OCI-LY3 (cell line): ENCODE measurements around the gene KLF2.
"Not testable (repeated sequence)": the region's sequence is repeated elsewhere in the genome, so short reads cannot be mapped to it uniquely, and the experiment has no call there.

Experiments
- H2AFZ ChIP-seq: fragments of 200-600, 300-600 bp; shearing (Covaris generic); 2 replicates; pipeline ENCODE4 v1.6.0; 2014; ENCODE audit warnings: antibody characterized with exemption, low read depth, low read length
- H3K27ac ChIP-seq: fragments of 200-600, 300-600 bp; sonication (generic); 2 replicates; pipeline ENCODE4 v1.5.1; 2014; ENCODE audit warnings: mild to moderate bottlenecking, low read length, moderate library complexity, mixed read lengths
- H3K27me3 ChIP-seq: fragments of 200-600, 300-600 bp; sonication (generic); 2 replicates; pipeline ENCODE4 v1.6.1; 2014; ENCODE audit warnings: low read depth, low read length, mixed read lengths
- H3K36me3 ChIP-seq: fragments of 200-600, 300-600 bp; sonication (generic); replicated peaks from 2 replicates; pipeline ENCODE3; 2014; ENCODE audit warnings: low read depth, low read length, mixed read lengths
- H3K4me1 ChIP-seq: fragments of 300-600, 200-600 bp; sonication (generic); 2 replicates; pipeline ENCODE4 v1.6.1; 2014; ENCODE audit warnings: low read length, mixed read lengths
- H3K4me2 ChIP-seq: fragments of 200-600, 300-600 bp; sonication (generic); 2 replicates; pipeline ENCODE4 v1.6.1; 2014; ENCODE audit warnings: low read length, mixed read lengths
- H3K4me3 ChIP-seq: fragments of 300-600, 200-600 bp; sonication (generic); 2 replicates; pipeline ENCODE4 v1.5.1; 2014; ENCODE audit warnings: antibody characterized with exemption, mild to moderate bottlenecking, low read length, moderate library complexity
- H3K79me2 ChIP-seq: fragments of 300-600, 200-600 bp; shearing (Covaris generic); 2 replicates; pipeline ENCODE4 v1.6.1; 2014; ENCODE audit warnings: mild to moderate bottlenecking, low read length, mixed read lengths
- H3K9ac ChIP-seq: fragments of 300-600, 200-600 bp; shearing (Covaris generic); 2 replicates; pipeline ENCODE4 v1.6.0; 2014; ENCODE audit warnings: mild to moderate bottlenecking, low read length, moderate library complexity
- H3K9me3 ChIP-seq: fragments of 200-600, 300-600 bp; shearing (Covaris generic); 2 replicates; pipeline ENCODE4 v1.6.1; 2014; ENCODE audit warnings: low read length, mixed read lengths; ENCODE audit not compliant: insufficient read depth
- H4K20me1 ChIP-seq: fragments of 200-600, 300-600 bp; sonication (generic); 2 replicates; pipeline ENCODE4 v1.6.1; 2016; ENCODE audit warnings: low read length, mixed read lengths; ENCODE audit not compliant: insufficient read depth
- EZH2phosphoT487 ChIP-seq: fragments of 200-600 bp; shearing (Covaris generic); IDR thresholded peaks from 2 replicates; pipeline ENCODE4 v1.6.1; 2018; ENCODE audit warnings: antibody characterized with exemption, mixed run types, low read depth
- TF ChIP-seq, protein P1 (sequence below): fragments of 200-600, 300-600 bp; sonication (generic); IDR thresholded peaks from 2 replicates; pipeline ENCODE4 v1.5.1; 2014; ENCODE audit warnings: antibody characterized with exemption, low read length, low read depth

KLF2 gene

DNA sequence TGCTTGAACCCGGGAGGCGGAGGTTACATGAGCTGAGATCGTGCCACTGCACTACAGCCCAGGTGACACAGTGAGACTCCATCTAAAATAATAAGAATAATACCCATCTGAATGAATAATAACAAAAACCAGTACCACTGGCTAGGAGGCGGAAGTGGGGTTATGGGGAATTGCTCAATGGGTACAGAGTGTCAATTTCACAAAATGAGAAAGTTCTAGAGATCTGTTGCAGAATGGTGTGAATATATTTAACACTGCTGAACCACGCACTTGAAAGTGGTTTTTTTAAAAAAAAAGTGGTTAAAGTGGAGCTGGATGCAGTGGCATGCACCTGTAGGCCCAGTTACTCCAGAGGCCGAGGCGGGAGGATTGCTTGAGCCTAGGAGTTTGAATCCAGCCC, 18.5 kb downstream of the KLF2 start:
- Histone ChIP-seq H3K27me3 (peaks cover 40% of the 10 kb centered on the region), H2AFZ (no peak overlapping the region), H3K79me2 (no peaks in the 10 kb centered on the region), H3K9me3 (peaks cover 4% of the 10 kb centered on the region; the same call in 1 of the 2 replicates), H3K4me3 (peak overlapping the region; percentile 50), H3K9ac (no peak overlapping the region), H3K4me1 (peaks cover 41% of the 10 kb centered on the region), H3K4me2 (peak overlapping the region; percentile 76), H3K36me3 (no peaks in the 10 kb centered on the region), H3K27ac (peak overlapping the region; percentile 75; the same call in 1 of the 2 replicates), H4K20me1 (peaks cover 11% of the 10 kb centered on the region)
- TF ChIP-seq EZH2phosphoT487, result no peak
- TF ChIP-seq, protein P1, sequence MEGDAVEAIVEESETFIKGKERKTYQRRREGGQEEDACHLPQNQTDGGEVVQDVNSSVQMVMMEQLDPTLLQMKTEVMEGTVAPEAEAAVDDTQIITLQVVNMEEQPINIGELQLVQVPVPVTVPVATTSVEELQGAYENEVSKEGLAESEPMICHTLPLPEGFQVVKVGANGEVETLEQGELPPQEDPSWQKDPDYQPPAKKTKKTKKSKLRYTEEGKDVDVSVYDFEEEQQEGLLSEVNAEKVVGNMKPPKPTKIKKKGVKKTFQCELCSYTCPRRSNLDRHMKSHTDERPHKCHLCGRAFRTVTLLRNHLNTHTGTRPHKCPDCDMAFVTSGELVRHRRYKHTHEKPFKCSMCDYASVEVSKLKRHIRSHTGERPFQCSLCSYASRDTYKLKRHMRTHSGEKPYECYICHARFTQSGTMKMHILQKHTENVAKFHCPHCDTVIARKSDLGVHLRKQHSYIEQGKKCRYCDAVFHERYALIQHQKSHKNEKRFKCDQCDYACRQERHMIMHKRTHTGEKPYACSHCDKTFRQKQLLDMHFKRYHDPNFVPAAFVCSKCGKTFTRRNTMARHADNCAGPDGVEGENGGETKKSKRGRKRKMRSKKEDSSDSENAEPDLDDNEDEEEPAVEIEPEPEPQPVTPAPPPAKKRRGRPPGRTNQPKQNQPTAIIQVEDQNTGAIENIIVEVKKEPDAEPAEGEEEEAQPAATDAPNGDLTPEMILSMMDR, result no peak

DNA sequence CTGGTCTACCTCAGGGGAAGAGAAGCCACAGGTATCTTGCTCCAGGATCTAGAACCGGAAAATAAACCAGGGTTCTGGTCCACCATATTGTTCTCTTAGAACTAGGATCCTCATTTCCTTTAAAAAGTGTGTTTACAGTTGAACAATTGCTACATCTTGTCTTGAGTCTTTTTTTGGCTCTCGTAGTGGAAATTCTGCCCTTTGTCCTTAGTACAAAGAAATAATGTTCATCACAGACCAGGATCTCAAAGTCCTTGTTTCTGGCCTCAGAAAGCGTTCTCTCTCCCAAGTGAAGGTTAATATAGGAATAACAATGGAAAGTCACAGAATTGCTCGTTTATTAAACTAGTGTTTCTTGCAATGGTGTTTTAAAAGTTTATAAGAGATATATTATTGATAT, 20.8 kb downstream of the KLF2 start:
- Histone ChIP-seq H4K20me1 (peaks cover 5% of the 10 kb centered on the region; the same call in 1 of the 2 replicates), H3K36me3 (no peaks in the 10 kb centered on the region), H2AFZ (no peak overlapping the region), H3K79me2 (no peaks in the 10 kb centered on the region), H3K4me1 (peaks cover 24% of the 10 kb centered on the region), H3K4me3 (no peak overlapping the region), H3K9ac (no peak overlapping the region), H3K9me3 (peaks cover 4% of the 10 kb centered on the region; the same call in 1 of the 2 replicates), H3K27me3 (peaks cover 38% of the 10 kb centered on the region), H3K27ac (no peak overlapping the region), H3K4me2 (no peak overlapping the region)
- TF ChIP-seq, protein P1, result no peak
- no peak for TF ChIP-seq EZH2phosphoT487

DNA sequence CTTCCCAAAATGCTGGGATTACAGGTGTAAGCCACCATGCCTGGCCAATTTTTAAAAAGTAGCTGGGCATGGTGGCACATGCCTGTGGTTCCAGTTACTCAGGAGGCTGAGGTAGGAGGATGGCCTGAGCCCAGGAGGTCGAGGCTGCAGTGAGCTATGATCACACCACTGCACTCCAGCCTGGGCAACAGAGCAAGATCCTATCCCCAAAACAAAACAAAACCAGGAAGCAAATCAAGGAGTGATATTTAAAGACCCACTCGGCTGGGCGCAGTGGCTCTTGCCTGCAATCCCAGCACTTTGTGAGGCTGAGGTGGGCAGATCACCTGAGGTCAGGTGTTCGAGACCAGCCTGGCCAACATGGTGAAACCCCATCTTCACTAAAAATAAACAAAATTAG, 22.5 kb downstream of the KLF2 start:
- H2AFZ ChIP-seq, H3K4me2 ChIP-seq, H3K9me3 ChIP-seq, H3K27ac ChIP-seq, H3K4me3 ChIP-seq, H3K79me2 ChIP-seq, H4K20me1 ChIP-seq, H3K36me3 ChIP-seq, H3K9ac ChIP-seq: not testable (repeated sequence)
- peaks cover 41% of the 10 kb centered on the region for H3K27me3 ChIP-seq
- H3K4me1 ChIP-seq, result peaks cover 22% of the 10 kb centered on the region

DNA sequence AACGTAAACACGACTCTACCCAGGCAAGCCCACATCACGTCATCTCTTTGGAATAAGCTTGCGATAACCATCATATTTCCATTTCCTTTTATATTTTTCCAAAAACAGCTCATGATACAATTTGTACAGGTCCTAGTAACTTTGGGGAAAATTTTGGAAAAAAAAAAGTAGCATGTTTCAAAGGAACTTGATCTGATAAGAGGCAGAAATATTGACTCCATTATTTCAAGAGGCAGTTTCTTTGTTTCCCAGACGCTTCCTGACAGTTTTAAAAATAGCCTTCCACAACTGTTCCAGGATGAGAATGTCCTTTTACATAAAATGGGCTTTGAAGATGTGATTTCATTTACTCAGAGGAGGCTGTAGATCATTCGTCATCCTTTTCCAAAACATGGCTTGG, 23.1 kb downstream of the KLF2 start:
- Histone ChIP-seq H3K9me3 (no peaks in the 10 kb centered on the region), H4K20me1 (peaks cover 5% of the 10 kb centered on the region), H3K9ac (no peak overlapping the region), H3K27ac (no peak overlapping the region), H3K36me3 (no peaks in the 10 kb centered on the region), H3K4me1 (peaks cover 16% of the 10 kb centered on the region), H3K4me3 (no peak overlapping the region), H3K4me2 (no peak overlapping the region), H2AFZ (no peak overlapping the region), H3K79me2 (no peaks in the 10 kb centered on the region), H3K27me3 (peaks cover 43% of the 10 kb centered on the region)
- TF ChIP-seq, protein P1, result no peak
- no peak for TF ChIP-seq EZH2phosphoT487
